Frontal cortex (tissue), 4 donors: ENCODE data around the gene MGA. TPM values are rescaled to one million over a fixed set of nuclear protein-coding genes. Genes with fewer than 3 reads are reported as not detected.
A peak's percentile ranks its signal among the peaks of the same experiment; 100 is the strongest.

Experiments used
- DNase-seq, 2 donors: peaks; one replicate each; pipeline ENCODE4 v3.0.0; 2012; ENCODE audit warnings: low spot score in 2 of 2
- FAIRE-seq: peaks from 2 replicates; lab custom pipeline; 2012; peaks lifted over from hg19 to GRCh38; lab: Jason Lieb, UNC
- total RNA-seq: library from RNA; depleted of rRNA; stranded (reverse); fragments of >200 nt; gene quantifications from one replicate; pipeline ENCODE4 v1.2.3, GENCODE V29; 2014
- donor health status: control.
- donor health status: control.
- donor health status: control.

The MGA gene
- 81.9 TPM for total RNA-seq

DNA sequence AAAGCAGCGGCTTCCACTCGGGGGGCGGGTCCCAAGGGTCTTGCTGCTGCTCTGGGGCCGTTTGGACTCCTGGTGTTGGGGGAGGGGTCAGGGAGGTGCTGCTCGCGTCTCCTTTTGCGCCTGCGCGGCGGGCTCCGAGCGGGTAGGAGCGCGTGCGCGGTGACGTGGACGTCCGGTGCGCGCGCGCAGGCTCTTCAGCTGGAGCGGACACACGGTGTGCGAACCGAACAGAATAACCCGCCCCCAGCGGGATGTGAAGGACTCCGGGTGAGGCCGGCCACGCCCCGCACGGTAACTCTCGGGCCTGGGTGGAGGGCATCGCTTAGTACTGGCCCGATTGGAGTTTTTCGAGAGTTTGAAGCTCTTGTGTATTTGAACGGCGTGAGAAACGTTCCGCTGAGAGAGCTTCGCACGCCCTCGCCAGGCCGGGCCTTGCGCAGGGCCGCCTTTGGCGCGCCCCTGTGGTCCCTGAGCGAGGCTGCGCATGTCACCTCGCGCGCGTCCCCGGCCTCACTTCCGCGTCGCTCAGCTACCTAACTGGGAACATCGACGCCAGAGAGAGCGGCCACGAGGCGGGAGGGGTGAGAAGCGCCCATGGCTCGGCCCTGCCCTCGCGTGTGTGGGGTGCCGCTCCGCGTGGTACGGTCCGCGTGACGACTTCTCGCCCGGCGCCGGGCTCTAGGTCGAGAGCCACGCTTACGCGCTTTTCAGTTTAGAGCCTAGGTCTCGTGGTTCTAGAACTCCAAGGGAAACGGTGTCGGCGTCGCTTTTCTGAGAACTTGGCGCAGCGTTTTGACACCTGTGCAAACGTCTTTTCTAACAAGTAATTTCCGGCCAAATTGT lies at the start of gene MGA:
MGA (plus strand) TSS at position 171 of the 843 bp plus-strand sequence.
- FAIRE-seq (no peak), DNase-seq (peak; percentile 74 to 81)

DNA sequence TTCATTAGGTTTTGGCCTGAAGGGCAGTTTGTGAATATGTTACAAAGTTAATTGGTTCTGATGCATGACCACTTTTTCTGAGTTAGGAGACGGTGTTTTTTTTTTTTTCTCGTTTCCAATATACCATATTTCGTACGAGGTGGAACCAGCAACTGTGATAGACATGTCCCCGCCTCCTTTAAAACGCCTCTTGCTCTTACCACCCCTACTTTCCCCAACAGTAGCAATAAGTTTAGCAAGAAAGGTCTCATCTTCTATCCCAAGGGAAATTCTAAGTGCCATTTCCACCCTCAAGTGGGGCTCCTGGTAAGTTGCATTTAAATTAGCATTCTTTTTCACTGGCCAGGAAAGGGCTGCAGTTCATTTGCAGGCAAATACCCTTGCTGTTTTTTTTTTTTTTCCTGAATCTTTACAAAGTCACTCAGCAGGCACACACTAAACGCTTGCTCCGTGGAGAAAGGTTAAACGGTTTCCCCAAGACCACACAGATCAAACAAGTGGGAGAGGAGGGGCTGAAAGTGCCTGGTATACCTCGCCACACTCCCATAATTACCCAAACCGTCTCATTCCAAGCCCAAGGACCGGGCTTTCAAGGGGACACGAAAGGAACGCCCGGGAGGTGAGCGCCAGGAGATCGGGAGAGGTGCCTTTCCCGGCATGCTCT lies 39.5 kb upstream of the MGA start:
- DNase-seq (no peak), FAIRE-seq (no peak)

DNA sequence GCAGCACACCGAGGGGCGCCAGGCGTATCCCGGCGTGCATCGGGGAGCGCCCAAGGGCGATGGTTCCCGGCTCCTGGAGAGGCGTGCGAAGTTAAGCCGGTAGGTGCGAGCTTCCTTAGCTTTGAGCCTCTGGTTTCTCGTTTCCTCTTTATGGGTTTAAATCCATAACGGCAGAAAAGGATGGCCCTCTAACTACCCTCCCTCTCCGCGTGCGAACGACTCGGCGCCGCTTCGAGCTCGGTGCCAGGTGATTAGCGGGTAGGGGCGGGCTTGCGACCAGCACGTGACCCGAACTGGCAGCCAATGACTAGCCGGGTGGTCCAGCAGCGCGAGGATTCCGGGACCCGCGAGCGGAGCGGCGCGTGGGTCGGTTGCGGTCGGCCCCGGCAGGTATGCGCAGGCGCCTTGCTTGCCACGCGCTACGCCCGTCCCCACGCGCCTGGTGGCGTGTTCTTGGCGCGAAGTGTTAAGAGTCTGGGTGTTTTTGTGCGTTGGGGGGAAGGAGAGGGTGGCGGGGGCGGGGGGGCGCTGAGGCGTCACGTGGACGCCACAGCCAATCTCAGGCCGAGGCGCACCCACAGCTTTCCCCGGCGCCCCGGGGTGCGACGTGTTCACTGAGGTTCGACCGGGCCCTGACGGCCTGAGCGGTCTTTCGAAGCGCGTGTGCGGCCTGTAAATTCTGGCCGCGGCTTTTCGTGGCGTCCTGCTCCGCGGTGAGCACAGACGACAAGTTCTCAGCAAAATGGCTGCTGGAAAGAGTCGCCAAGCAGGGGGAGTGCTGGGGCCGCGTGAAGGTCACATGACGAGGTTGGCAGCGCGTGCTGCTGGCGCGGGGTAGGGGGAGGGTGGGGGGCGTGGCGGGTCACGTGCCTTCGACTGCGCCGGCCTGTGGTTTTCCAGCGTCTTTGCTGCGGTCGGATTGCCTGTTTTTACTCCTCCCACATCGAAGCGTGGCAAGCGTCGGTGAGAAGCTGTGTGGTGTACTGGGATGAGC lies 38.7 kb upstream of the MGA start:
- DNase-seq, result peak; percentile 80 to 81
- FAIRE-seq, result no peak

DNA sequence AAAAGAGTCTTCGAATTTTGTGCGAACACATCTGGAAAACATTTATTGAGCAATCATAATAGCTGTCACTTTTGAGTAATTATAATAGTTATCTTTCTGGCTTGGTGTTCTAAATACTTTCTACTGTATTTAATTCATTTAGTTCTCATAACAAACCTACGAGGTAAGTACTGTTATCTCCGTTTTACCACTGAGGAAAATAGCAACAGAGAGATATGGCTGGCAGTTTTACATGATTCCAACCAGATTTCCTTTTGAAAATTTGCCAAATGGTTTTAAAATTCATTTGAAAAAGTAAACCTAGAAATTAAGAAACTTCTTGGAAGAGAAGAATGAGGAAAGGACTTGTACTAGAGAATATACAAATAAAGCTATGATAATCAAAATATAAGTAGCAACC lies 37.3 kb upstream of the MGA start:
- FAIRE-seq (no peak), DNase-seq (no peak)

DNA sequence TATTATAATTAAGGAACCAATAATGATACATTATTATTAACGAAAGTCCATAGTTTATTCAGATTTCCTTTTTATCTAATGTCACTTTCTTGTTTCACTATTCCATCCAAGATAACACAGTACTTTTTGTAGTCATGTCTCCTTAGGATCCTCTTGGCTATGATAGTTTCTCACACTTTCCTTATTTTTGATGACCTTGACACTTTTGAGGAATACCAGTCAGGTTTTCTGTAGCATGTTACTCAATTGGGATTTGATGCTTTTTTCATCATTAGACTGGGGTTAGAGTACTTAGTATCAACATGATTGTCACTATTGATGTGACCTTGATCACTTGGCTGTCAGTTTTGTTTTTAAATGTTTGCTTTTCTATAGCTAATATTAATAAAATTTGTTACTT lies 33.0 kb upstream of the MGA start:
- DNase-seq (no peak), FAIRE-seq (no peak)

DNA sequence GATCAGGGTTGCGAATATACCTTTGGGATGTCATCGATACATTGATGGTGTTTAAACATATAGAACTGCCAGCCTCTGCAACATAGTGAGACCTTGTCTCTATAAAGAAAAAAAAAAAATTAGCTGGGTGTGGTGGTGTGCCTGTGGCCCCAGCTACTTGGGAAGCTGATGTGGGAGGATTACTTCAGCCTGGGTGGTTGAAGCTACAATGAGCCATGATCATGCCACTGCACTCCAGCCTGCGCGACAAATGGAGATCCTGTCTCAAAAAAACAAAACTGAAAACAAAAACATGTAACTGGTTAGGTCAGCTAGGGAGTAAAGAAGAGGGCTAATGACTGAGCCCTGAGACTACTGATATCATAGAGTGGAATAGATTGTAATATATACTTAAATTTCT lies 30.7 kb upstream of the MGA start:
- FAIRE-seq (no peak), DNase-seq (no peak)

DNA sequence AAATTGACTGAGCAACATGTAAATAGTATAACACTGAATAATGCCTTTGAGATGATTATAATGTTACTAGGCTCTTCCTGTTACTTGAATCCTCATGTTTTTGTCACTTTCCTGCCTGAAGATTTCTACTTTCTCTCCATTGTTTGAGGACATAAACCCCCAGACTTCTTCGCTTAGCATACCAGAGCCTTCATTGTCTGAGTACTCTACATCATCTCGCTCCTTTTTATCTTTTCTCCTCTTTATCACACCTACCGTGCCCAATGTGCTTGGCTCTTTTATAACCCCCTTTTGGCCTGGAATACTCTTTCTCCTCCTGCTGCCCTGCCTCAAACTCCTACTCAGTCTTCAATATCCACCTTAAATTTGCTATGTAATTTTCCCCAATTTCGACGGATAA lies 30.3 kb upstream of the MGA start:
- no peak for FAIRE-seq
- no peak for DNase-seq

DNA sequence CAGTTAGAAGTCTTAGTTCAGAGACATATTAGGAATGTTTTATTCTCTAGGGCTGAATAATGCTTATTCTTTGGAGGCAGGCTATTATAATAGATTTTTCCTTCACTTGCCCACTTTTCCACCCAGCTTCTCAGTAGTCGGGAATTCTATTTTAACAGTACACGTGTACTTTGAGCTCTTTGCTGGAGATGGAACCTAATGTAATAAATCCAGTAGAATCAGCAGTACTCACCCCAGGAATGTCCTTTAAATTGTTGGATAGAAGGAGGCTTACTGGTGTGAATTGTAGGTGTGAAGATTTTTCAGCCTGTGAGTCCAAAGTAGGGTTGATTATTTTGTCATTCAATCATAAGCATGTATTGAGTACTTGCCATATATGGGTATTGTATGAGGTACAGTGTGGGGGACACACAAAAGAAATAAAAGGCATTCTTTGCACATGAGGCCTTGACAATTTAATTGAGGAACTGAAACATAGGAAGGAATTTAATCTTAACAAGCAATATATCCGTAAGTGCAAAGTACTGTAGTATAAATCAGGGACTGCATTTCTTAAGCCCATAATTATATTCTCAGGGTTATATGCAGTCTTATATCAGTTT lies 29.5 kb upstream of the MGA start:
- FAIRE-seq, result no peak
- DNase-seq, result no peak

DNA sequence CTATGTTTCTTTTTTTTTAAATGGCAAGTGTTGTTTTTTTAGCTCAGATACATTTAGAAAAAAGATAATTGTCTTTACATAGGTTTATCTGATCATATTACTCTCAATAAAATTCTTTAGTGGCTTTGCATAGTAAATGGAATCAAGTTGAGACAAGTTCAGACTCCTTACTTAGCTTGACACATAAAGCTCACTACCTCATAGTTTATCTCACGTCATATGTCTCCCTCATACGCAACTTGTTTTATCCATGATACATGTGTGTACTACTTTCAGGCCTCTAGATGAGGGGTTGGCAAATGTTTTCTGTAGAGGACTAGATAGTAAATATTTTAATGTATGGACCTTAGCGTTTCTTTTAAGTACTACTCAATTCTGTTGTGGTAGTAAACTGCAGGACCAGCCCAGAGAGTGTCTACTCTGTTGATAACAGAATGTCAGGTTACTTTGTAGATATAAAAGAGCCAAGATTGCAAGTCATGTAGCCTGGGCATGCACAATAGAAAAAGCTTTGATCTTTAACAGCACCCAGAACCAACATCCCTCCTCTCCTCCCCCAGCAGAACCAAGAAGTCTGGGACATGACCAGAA lies 28.2 kb upstream of the MGA start:
- no peak for DNase-seq
- no peak for FAIRE-seq

DNA sequence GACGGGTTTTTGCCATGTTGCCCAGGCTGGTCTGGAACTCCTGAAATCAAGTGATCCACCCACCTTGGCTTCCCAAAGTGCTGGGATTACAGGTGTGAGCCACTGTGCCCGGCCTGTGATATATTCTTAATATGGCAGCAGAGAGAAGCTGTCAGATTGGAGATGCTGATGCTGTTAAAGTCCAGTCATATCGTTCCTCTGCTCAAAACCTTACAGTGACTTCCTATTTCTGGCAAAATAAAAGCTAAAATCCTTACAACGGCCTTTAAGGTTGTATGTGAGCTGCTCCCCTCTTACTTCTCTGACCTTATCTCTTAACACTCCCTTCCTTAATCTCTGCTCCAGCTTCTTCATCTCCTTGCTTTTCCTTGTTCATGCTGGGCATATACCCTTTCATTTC lies 26.6 kb upstream of the MGA start:
- DNase-seq, result no peak
- no peak for FAIRE-seq

DNA sequence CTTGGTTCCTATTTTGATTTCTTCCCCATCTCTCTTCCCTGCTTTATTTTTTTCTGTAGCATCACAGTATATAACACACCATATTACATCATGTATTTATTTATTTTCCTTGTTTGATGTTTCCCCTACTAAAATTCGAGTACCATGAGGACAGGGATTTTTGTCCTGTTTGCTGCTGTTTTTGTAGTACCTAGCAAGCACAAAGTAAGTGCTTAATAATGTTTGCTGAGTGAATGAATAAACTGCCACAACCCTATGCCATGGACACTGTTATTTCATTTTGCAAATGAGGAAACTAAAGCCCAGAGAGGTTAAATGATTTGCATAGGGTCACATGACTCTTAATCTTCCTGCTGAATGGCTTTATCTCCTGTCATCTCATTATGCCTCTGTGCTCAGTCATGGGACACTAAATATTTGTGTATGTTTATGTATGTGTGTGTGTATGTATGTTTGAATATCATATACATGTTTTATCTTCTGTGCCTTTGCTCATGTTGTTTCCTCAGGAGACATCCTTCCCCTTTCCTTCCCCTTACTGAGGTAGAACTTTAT lies 26.1 kb upstream of the MGA start:
- DNase-seq (no peak), FAIRE-seq (no peak)

DNA sequence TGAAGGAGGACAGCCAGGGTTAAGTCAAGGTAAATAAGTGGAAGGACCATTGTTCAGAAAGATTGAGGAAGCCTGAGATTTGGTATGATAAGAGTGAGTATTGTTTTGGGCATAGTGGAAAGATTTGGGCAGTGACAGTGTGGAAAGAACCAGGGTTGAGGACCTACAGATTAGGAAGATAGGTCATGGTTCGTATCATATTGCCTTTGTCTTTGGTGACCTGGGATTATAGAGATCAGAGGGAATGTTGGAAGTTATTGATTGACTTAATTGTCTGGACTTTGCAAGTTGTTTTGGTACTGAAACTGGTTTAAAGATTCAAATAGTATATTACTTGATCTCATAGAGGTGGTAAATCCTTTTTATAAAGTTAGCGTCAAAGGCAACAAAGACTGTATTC lies 23.1 kb upstream of the MGA start:
- DNase-seq (no peak), FAIRE-seq (no peak)

DNA sequence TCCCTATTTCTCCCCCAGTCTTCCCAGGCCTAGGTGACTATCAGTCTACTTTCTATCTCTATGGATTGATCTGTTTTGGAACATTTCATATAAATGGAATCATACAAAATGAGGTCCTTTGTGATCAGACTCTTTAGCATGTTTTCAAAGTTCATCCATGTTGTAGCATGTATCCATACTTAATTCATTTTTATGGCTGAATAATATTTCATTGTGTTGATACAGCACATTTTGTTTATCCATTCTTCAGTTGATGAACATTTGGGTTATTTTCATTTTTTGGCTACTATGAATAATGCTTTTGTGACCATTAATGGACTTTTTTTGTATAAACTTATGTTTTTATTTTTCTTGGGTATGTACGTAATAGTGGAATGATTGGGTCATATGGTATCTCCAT lies 19.2 kb upstream of the MGA start:
- DNase-seq (no peak), FAIRE-seq (no peak)

DNA sequence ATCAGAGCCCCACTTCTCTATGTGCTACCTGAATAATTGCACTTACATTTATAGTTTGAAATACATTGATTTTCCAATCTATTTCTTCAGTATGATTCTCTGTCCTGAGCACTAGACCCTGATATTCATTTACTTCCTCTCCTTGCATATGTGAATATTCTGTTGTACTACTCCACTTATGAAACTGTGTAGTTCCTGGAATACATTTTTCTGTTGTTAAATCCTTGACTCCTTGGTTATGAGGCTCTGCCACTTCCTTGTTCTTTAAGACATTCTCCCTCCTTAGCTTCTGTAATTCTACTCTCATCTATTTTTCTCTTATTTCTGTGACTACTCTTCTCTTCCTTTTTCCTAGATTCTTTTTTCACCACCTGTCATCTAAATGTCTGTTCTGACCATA lies 12.9 kb upstream of the MGA start:
- DNase-seq, result no peak
- FAIRE-seq, result no peak

DNA sequence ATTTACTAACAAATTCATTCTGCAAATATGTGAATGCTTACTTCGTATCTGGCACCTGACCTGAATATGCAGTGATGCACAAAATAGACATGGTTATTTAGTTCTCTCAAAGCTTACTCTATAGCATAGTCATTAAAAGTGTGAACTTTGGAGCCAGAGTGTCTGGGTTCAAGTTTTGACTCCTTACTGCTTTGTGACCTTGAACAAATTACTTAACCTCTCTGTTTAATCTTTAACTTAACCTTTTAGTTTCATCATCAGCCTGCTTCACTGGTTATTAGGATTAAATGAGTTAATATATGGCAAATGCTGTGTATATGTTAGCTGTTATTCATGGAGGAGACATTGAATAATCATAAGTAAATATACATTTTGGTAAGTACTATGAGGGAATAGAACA lies 12.1 kb upstream of the MGA start:
- no peak for DNase-seq
- no peak for FAIRE-seq

DNA sequence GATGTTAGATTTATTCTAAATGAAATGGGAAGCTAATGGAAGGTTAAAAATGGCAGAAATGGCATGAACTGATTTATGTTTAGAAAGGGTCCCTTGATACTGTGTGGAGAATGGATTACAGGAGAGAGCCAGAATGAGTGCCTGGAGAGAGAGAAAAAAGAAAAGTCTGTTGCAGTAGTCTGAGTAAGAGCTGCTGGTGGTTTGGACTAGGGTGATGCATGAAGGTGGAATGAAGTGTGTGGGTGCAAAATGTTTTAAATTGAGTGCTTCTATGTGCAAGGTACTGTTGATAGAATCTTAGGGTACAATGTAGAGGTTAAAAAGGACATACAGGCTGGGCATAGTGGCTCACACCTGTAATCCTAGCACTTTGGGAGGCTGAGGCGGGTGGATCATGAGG lies 11.4 kb upstream of the MGA start:
- FAIRE-seq, result no peak
- no peak for DNase-seq

DNA sequence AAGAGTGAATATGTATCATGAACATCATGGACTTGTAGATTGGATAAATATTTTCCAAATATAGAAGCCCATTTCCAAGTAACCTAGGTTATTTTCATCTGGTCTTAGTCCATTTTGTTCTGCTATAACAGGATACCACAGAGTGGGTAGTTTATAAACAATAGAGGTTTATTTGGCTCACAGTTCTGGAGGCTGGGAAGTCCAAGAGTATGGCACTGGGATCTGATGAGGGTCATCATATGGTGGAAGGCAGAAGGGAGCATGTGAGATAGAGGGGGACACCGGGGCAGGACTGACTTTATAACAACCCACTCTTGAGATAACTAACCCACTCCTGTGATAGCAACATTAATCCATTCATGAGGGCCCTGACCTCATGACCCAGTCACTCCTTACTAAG lies 9.4 kb upstream of the MGA start:
- no peak for FAIRE-seq
- DNase-seq, result no peak

DNA sequence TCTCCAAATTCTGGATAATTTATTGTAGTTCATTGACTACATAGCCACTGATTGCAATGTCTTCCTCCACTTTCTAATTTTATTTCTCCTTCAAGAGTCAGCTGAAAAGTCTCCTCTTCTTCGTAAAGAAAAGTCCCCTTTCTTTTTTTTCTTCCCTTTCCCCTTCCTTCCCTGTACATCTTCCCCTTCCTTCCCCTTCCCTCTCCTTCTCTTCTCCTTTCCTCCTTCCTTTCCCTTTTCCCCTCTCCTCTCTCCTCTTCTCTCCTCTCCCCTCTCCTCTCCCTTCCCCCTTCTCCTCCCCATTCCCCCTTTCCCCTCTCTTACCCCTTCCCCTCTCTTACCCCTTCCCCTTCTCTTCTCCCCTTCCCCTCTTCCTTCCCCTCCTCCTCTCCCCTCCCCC lies 8.8 kb upstream of the MGA start:
- DNase-seq (no peak), FAIRE-seq (no peak)

DNA sequence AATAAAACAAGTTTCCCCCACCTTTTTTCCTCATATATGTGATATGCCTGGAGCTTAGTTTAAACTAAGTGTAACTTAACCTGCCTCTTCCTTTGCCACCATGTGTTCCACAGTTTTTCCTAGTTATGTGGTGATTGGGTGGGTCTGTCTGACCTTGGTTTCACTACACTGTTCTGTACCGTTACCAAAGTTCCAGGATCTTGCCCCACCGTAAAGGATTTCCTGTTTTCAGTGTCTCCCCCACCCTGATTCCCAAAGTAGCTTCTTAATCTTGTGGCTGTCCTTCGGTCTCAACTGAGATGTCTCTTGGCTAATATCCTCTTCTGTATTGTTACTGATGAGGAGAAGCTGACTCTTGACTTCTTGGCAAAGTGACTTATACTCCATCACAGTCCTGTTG lies 6.4 kb upstream of the MGA start:
- FAIRE-seq (no peak), DNase-seq (no peak)
